Uterus (tissue), 4 donors: Measurements from ENCODE around the gene EPHA4. TPM values are rescaled to one million over a fixed set of nuclear protein-coding genes. Genes with fewer than 3 reads are reported as not detected.

ENCODE experiments used
- DNase-seq, 2 donors: peaks; one replicate each; pipeline ENCODE4 v3.0.0-alpha.2; 2019 to 2020
- H3K27ac ChIP-seq, 2 donors: fragments of 200-600 bp; sonication (generic); 1 replicate in 1 of 2; 2 replicates in 1 of 2; pipeline ENCODE4 v1.5.1; 2016 to 2018
- H3K27me3 ChIP-seq, 2 donors: fragments of 200-600 bp; sonication (generic); one replicate each; pipeline ENCODE4 v1.5.1; 2018 to 2019; ENCODE audit warnings: control low read depth in 1 of 2
- H3K36me3 ChIP-seq, 2 donors: fragments of 200-600 bp; sonication (generic); one replicate each; pipeline ENCODE4 v1.5.1; 2019; ENCODE audit warnings: control low read depth in 1 of 2
- H3K4me1 ChIP-seq, 2 donors: fragments of 200-600 bp; sonication (generic); one replicate each; pipeline ENCODE4 v1.5.1; 2018 to 2019; ENCODE audit warnings: control low read depth in 1 of 2
- H3K4me3 ChIP-seq, 2 donors: fragments of 200-600 bp; sonication (generic); 1 replicate in 1 of 2; 2 replicates in 1 of 2; pipeline ENCODE4 v1.5.1; 2018 to 2019; ENCODE audit warnings: mild to moderate bottlenecking in 1 of 2
- H3K9me3 ChIP-seq, 2 donors: fragments of 200-600 bp; sonication (generic); one replicate each; pipeline ENCODE4 v1.5.1; 2019; ENCODE audit warnings: control low read depth in 1 of 2
- POLR2A ChIP-seq, 2 donors: fragments of 450-650 bp; IDR thresholded peaks; one replicate each; pipeline ENCODE4 v1.6.1; 2016; ENCODE audit warnings: antibody characterized with exemption in 2 of 2, mild to moderate bottlenecking in 1 of 2, moderate library complexity in 1 of 2
- intact Hi-C: fragments of 100-400 bp; cut with DNase I; formaldehyde crosslinking; loops from one replicate; pipeline ENCODE4 v1.15.1; 2023; ENCODE audit warnings: low total_unique reads
- total RNA-seq, 4 donors: library from RNA; depleted of rRNA in 3 of 4; stranded (reverse); fragments of >200 nt in 3 of 4; gene quantifications; one replicate each; pipeline versions ENCODE4 v1.1.0 to v1.2.4, GENCODE V29; 2014 to 2023
- TF ChIP-seq, protein P1 (sequence below), 4 experiments: fragments of 200-600 bp in 2 of 4; fragments of 450-650 bp in 2 of 4; sonication (generic) in 2 of 4; IDR thresholded peaks; one replicate each; pipeline ENCODE4 v1.5.1; 2016 to 2019; ENCODE audit warnings: antibody characterized with exemption in 4 of 4, mild to moderate bottlenecking in 2 of 4, moderate library complexity in 1 of 4
- donor health status: DM: yes; HTN: yes; CAD: no.

Gene EPHA4
- total RNA-seq, 4 donors from 2014 or later = 45.6 to 84.7 (median 66.8) TPM

DNA sequence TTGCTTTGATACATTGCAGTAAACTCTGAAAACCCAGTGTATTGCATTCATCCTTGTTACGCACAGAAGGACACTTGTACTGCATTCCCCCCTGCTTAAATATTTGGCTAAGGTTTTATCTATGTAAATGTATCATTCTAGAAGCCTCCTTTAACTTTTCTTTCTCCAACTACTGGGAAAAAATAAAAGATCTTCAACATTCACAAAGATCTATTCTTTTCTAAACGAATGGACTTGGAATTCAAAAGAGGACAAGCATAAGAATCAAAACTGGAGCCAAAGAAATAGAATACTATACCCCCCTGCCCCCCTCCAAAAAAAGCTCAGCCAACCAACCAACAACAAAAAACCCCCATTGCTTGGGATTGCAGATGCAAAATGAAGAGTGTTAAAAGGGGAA, 136.9 kb downstream of the EPHA4 start:
- no peak for DNase-seq
- Histone ChIP-seq H3K4me1 (peaks cover 0 to 6% of the 10 kb centered on the region in 2 donors), H3K36me3 (no peaks in the 10 kb centered on the region), H3K27ac (no peak overlapping the region), H3K9me3 (no peaks in the 10 kb centered on the region), H3K27me3 (no peaks in the 10 kb centered on the region), H3K4me3 (no peak overlapping the region)
- TF ChIP-seq, protein P1, sequence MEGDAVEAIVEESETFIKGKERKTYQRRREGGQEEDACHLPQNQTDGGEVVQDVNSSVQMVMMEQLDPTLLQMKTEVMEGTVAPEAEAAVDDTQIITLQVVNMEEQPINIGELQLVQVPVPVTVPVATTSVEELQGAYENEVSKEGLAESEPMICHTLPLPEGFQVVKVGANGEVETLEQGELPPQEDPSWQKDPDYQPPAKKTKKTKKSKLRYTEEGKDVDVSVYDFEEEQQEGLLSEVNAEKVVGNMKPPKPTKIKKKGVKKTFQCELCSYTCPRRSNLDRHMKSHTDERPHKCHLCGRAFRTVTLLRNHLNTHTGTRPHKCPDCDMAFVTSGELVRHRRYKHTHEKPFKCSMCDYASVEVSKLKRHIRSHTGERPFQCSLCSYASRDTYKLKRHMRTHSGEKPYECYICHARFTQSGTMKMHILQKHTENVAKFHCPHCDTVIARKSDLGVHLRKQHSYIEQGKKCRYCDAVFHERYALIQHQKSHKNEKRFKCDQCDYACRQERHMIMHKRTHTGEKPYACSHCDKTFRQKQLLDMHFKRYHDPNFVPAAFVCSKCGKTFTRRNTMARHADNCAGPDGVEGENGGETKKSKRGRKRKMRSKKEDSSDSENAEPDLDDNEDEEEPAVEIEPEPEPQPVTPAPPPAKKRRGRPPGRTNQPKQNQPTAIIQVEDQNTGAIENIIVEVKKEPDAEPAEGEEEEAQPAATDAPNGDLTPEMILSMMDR (IDR thresholded peaks at IDR 0.05) = no peak
- TF ChIP-seq POLR2A (IDR thresholded peaks at IDR 0.05) = no peak
- intact Hi-C loops = no loop called here

DNA sequence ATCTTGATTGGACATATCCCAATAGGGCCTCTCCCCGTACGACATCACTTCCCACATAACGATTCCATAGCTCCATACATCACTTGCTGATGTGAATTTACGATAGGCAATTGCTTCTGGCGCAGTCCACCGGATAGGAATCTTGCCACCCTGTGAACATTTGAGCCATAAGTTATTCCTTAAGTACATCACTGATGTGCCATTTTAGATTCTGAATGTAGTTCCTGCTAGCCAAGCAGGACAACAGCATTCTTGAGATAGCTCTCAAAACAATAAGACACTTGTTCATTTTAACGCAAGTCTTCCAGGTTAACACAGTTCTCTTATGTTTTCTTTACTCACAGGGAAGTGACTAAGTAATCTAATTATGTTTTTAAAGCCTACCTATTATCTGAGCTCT, 138.0 kb downstream of the EPHA4 start:
- intact Hi-C loops = no loop called here
- H3K4me1 ChIP-seq = peaks cover 0 to 6% of the 10 kb centered on the region in 2 donors
- H3K4me3 ChIP-seq = no peak overlapping the region
- no peak for DNase-seq
- no peaks in the 10 kb centered on the region for H3K9me3 ChIP-seq
- H3K36me3 ChIP-seq = no peaks in the 10 kb centered on the region
- no peak overlapping the region for H3K27ac ChIP-seq
- no peaks in the 10 kb centered on the region for H3K27me3 ChIP-seq
- TF ChIP-seq POLR2A (IDR thresholded peaks at IDR 0.05) = no peak
- TF ChIP-seq, protein P1 (IDR thresholded peaks at IDR 0.05) = no peak

DNA sequence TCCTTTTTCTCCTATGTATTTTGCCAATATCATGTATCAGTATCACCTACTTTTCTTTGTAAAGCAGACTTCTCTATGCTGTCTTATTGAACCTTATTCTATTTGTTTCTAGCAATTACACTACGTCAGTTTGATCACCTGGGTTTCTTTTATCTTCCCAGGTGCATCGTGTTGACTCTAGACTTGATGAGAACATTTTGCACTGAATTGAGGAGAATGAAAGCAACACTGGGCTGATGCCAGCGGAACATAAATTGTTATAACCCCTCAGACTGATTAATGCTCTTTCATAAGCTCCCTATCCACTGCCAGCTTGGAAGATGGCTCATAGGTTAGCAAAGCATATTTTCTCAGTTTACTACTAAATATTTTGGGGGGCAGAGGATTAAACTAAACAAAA, 140.6 kb downstream of the EPHA4 start:
- DNase-seq = peak in 1 of 2 donors; percentile 34
- no peak for TF ChIP-seq POLR2A (IDR thresholded peaks at IDR 0.05)
- TF ChIP-seq, protein P1 (IDR thresholded peaks at IDR 0.05) = no peak
- no peak overlapping the region for H3K27ac ChIP-seq
- H3K9me3 ChIP-seq = no peaks in the 10 kb centered on the region
- H3K36me3 ChIP-seq = no peaks in the 10 kb centered on the region
- intact Hi-C loops = no loop called here
- H3K4me1 ChIP-seq = peaks cover 0 to 6% of the 10 kb centered on the region in 2 donors
- H3K27me3 ChIP-seq = no peaks in the 10 kb centered on the region
- H3K4me3 ChIP-seq = no peak overlapping the region

DNA sequence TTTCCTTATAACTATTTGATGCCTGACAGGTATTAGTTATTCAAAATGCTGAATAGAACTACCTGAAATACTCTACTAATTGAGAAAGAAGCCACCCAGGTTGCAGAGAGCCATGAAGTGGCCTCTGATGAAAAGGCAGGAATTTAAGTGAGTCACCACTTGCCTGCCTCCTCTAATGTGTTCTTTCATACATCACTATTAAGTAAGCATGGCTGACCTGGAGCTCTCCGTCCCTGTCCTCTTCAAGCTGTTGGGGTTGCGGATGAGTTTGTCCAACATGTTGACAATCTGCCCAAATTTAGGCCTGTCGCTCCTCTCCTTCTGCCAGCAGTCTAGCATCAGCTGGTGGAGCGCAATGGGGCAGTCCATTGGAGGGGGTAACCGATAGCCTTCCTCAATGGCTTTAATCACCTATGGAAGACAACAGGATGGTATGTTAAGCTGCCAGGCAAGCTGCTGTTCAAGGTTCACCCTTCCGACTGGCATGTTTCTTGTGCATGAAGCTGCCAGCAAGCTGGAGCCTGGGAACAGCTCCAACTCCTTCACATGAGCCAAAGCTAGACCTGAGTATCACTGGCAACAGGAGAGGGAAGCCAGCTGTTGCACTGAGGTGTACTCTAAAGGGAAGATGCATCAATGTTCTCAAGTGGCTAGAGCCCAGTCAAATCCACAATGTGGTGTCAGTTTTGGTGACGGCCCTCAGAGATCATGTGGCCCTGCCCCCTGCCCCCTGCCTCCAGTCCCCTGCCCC, 142.2 kb downstream of the EPHA4 start:
- H3K27ac ChIP-seq = no peak overlapping the region

DNA sequence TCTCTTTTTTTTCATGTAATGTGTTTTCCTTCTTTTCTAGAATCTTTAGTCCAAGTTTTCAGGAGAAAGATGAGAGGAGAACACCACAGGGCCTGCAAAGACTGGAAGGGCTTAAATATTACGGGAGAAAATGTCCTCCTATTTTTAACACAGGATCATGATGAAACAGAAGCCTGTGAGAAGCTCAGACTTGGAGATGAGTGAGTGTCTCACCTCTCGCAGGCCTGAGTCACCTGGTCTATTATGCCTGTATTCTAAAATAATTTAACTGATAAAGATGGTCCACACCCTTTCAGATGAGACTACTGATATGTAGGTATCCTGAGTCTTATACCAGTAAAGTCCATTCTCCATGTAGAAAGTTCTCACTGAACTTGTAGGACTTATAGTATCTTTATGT, 143.2 kb downstream of the EPHA4 start:
- no peak overlapping the region for H3K27ac ChIP-seq
- no peak overlapping the region for H3K4me3 ChIP-seq
- H3K9me3 ChIP-seq = no peaks in the 10 kb centered on the region
- TF ChIP-seq, protein P1 (IDR thresholded peaks at IDR 0.05) = no peak
- TF ChIP-seq POLR2A (IDR thresholded peaks at IDR 0.05) = no peak
- H3K27me3 ChIP-seq = no peaks in the 10 kb centered on the region
- intact Hi-C loops = no loop called here
- H3K36me3 ChIP-seq = no peaks in the 10 kb centered on the region
- H3K4me1 ChIP-seq = peaks cover 0 to 6% of the 10 kb centered on the region in 2 donors
- no peak for DNase-seq

More for the DNA sequence above, 142.2 kb downstream of the EPHA4 start:
- H3K27me3 ChIP-seq = no peaks in the 10 kb centered on the region
- no peaks in the 10 kb centered on the region for H3K36me3 ChIP-seq
- peak; percentile 22 to 25 for DNase-seq
- TF ChIP-seq, protein P1 (IDR thresholded peaks at IDR 0.05) = no peak
- no peak for TF ChIP-seq POLR2A (IDR thresholded peaks at IDR 0.05)
- no peaks in the 10 kb centered on the region for H3K9me3 ChIP-seq
- H3K4me1 ChIP-seq = peaks cover 0 to 6% of the 10 kb centered on the region in 2 donors
- no peak overlapping the region for H3K4me3 ChIP-seq
- intact Hi-C loops = no loop called here
